GM08714 (cell line): ENCODE measurements around the gene CENPO.

Experiments used
- H3K4me3 ChIP-seq: fragments of 200-500 bp; sonication (Bioruptor generic); 2 replicates; pipeline ENCODE4 v1.5.1; 2014; ENCODE audit warnings: mild to moderate bottlenecking, low read length, inconsistent platforms
- ZNF274 ChIP-seq: IDR thresholded peaks from 2 replicates; pipeline ENCODE4 v1.6.1; 2012; ENCODE audit warnings: mild to moderate bottlenecking, low read depth, low read length

The CENPO gene

DNA sequence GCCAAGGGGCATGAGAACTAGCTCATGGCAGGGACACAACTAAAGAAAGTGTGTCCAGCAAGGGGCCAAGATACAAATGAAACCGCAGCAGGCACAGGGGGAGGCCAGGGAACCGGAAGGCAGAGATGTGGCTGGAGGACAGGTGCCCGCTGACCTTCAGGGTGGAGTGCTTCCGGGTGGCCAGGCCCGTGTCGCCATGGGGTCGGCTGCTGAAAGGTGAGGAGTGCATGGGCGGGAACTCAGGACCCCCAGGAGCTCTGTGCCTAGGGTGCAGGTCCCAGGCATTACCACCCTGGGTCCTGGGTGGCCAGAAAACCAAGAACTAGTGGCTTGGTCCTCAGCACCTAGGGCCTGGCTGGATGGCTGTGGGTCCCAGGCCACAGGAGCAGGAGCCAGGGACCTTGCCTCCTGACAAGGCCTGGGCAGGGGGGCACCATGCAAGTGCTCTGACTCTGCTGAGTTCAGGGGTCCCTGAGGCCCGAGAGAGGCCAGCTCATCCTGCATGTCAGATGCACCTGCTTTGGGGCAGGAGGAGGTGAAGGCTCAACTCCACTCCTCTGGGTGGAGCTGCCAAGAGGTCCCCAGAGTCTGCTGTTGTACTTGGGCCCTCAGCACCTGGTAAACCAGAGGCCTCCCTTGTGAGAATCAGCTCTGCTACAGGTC is 50.9 kb downstream of the CENPO start:
- no peak overlapping the region for H3K4me3 ChIP-seq
- TF ChIP-seq ZNF274, result no peak

- TF ChIP-seq ZNF274, result no peak
Observed at GRCh38 chr2:24845691-24846090, 52.5 kb downstream of the CENPO start.

GRCh38 chr2:24850944-24851343 is 57.7 kb downstream of the CENPO start:
- no peak for TF ChIP-seq ZNF274
- H3K4me3 ChIP-seq, result no peak overlapping the region

More at GRCh38 chr2:24845691-24846090, 52.5 kb downstream of the CENPO start:
- no peak overlapping the region for H3K4me3 ChIP-seq

- H3K4me3 ChIP-seq, result no peak overlapping the region
- TF ChIP-seq ZNF274, result no peak
Observed at GRCh38 chr2:24852026-24852425, 58.8 kb downstream of the CENPO start.

- TF ChIP-seq ZNF274, result no peak
- no peak overlapping the region for H3K4me3 ChIP-seq
Observed at GRCh38 chr2:24852431-24853020, 59.3 kb downstream of the CENPO start.

- no peak overlapping the region for H3K4me3 ChIP-seq
- TF ChIP-seq ZNF274, result no peak
Observed at GRCh38 chr2:24853046-24853445, 59.8 kb downstream of the CENPO start.

GRCh38 chr2:24853996-24854395 is 60.8 kb downstream of the CENPO start:
- no peak for TF ChIP-seq ZNF274
- no peak overlapping the region for H3K4me3 ChIP-seq

DNA sequence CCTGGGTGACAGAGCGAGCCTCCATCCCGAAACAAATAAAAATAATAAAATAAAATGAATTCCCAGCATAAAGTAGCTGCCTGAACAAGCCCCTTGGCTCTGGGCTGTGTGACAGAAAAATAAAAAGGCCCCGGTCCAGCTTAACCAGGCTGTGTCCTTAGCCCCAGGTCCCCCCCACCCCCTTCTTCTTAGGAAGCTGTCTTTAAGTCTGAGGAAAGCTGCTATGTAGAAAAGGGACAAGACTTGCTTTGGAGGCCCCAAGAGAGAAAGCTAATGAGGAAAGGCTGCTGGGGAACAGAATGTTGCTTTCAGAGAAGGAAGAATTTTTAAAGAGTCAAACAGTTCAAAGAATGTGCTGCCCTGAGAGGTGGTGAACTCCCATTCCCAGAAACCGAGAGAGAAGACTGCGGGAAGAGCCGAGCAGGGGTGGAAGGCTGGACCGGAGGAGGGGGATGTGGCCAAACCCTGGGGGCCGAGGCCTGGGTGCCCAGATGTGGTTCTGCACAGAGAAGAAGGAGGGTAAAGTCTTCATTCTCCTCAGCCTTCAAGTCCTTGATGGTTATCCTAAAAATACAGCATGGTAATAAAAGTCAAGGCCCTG is 61.9 kb downstream of the CENPO start:
- no peak for TF ChIP-seq ZNF274
- H3K4me3 ChIP-seq, result no peak overlapping the region

- no peak for TF ChIP-seq ZNF274
- H3K4me3 ChIP-seq, result no peak overlapping the region
Observed at GRCh38 chr2:24855726-24856125, 62.5 kb downstream of the CENPO start.

DNA sequence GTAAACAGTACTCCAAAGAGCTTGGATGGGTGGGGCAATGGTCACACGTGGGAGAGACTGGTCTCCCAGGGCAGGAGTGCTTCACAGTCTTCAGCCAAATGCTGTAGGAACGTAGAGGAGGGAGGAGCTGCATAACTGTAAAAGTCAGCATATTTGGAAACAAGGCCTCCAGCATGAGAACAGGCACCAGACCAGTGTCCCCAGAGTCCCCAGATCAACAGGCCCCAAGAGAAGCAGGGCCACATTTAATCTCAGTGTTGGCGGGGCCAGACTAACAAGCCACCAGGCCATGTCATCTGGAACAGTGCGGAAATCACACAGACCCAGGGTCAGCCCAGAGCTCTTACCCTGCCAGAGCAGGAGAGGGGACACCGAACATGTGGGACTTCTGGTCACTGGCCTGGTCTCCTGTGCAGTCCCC is 63.6 kb downstream of the CENPO start:
- no peak for TF ChIP-seq ZNF274

DNA sequence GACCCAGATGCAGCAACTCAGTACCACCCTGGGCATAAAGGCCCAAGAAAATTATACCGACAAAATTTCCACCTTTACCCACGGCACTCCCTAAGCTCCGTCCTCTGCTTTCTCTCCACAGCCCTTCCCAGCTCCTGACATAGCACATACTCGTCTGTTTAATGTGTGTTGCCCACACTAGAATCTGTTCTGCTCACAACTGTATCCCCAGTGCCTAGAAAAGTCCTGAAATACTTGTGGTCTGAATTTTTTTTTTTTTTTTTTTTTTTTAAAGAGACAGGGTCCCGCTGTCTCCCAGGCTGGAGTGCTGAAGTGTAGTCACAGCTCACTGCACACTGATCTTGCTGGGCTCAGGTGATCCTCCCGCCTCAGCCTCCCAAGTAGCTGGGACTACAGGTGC is 64.5 kb downstream of the CENPO start:
- H3K4me3 ChIP-seq, result no peak overlapping the region
- TF ChIP-seq ZNF274, result no peak

More for the DNA sequence above, 63.6 kb downstream of the CENPO start:
- no peak overlapping the region for H3K4me3 ChIP-seq

DNA sequence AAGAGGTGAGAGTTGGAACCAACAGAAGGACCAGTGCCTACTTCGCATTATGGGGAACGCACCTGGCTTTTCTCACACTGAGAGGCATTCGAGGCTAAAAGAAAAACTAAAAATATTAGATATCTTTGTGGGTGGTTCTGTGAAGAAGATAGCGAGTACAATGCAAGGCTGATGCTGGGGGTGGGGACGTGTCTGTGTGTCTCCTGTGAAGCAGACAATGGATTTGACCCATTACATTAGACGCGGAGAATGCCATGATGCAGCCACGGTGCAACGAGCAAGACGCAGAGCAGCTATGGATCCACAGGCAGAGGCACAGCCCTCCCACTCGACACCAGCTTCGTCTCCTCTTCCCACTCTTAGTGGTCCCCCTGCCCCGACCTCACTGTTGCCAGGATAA is 65.8 kb downstream of the CENPO start:
- no peak for TF ChIP-seq ZNF274

GRCh38 chr2:24859968-24860600 is 66.9 kb downstream of the CENPO start:
- H3K4me3 ChIP-seq, result no peak overlapping the region
- no peak for TF ChIP-seq ZNF274

More for the DNA sequence above, 65.8 kb downstream of the CENPO start:
- H3K4me3 ChIP-seq, result no peak overlapping the region

GRCh38 chr2:24860631-24861030 is 67.4 kb downstream of the CENPO start:
- no peak for TF ChIP-seq ZNF274
- no peak overlapping the region for H3K4me3 ChIP-seq

DNA sequence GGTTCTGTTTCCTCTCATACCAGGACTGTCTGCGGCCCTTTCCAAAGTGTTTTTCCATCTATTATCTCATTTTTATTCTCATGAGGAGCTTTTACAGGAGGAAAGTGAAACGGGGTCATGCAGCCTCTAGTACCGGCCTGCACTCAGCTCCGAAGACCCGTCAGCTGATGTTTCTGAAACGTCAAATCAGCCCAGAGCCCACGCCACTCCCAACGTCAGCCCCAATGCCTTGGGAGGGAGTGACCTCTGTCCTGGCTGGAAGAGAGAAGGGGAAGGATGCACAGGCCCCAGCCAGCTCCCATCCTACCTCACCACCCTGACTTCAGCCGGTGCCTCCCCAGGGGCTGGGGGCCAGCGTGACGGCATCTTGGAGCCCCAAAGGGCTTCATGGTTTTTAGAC is 68.3 kb downstream of the CENPO start:
- no peak overlapping the region for H3K4me3 ChIP-seq
- TF ChIP-seq ZNF274, result no peak
